NCI-H524 treated with DMSO at 0.1 percent for 48 hours (cell line): ENCODE measurements around the gene GOLIM4.
A peak's percentile ranks its signal among the peaks of the same experiment; 100 is the strongest.
"Not testable (repeated sequence)": the region's sequence is repeated elsewhere in the genome, so short reads cannot be mapped to it uniquely, and the experiment has no call there.

ENCODE experiments used
- DNase-seq: peaks from one replicate; lab custom pipeline; 2025; lab: John Stamatoyannopoulos, UW

The GOLIM4 gene

GRCh38 chr3:168077091-168077490 lies 18.6 kb downstream of the GOLIM4 start:
- DNase-seq: no peak

- no peak for DNase-seq
Measured at GRCh38 chr3:168073842-168074605, 21.7 kb downstream of the GOLIM4 start.

- no peak for DNase-seq
Measured at GRCh38 chr3:168072323-168072650, 23.4 kb downstream of the GOLIM4 start.

- no peak for DNase-seq
Measured at GRCh38 chr3:168071591-168072322, 24.0 kb downstream of the GOLIM4 start.

GRCh38 chr3:168070919-168071318 lies 24.8 kb downstream of the GOLIM4 start:
- no peak for DNase-seq

- DNase-seq: no peak
Measured at GRCh38 chr3:168068346-168068745, 27.4 kb downstream of the GOLIM4 start.

GRCh38 chr3:168066882-168067281 lies 28.8 kb downstream of the GOLIM4 start:
- DNase-seq: no peak

GRCh38 chr3:168065569-168065968 lies 30.2 kb downstream of the GOLIM4 start:
- no peak for DNase-seq

- DNase-seq: no peak
Measured at GRCh38 chr3:168063122-168063521, 32.6 kb downstream of the GOLIM4 start.

- DNase-seq: no peak
Measured at GRCh38 chr3:168062679-168063078, 33.0 kb downstream of the GOLIM4 start.

GRCh38 chr3:168061332-168061996 lies 34.3 kb downstream of the GOLIM4 start:
- no peak for DNase-seq

GRCh38 chr3:168060317-168060716 lies 35.4 kb downstream of the GOLIM4 start:
- DNase-seq: no peak

GRCh38 chr3:168058481-168058880 lies 37.2 kb downstream of the GOLIM4 start:
- DNase-seq: no peak

GRCh38 chr3:168056398-168057230 lies 39.1 kb downstream of the GOLIM4 start:
- DNase-seq: not testable (repeated sequence)

GRCh38 chr3:168054447-168054846 lies 41.3 kb downstream of the GOLIM4 start:
- no peak for DNase-seq

GRCh38 chr3:168053115-168053514 lies 42.6 kb downstream of the GOLIM4 start:
- no peak for DNase-seq

- no peak for DNase-seq
Measured at GRCh38 chr3:168052515-168052914, 43.2 kb downstream of the GOLIM4 start.

- no peak for DNase-seq
Measured at GRCh38 chr3:168051531-168052471, 43.9 kb downstream of the GOLIM4 start.

- peak; percentile 69 for DNase-seq
Measured at GRCh38 chr3:168051070-168051469, 44.7 kb downstream of the GOLIM4 start.

GRCh38 chr3:168049367-168049974 lies 46.3 kb downstream of the GOLIM4 start:
- DNase-seq: no peak
